Measurements from ENCODE around the gene NKPD1.
A peak's percentile ranks its signal among the peaks of the same experiment; 100 is the strongest.
"Not testable (repeated sequence)": the region's sequence is repeated elsewhere in the genome, so short reads cannot be mapped to it uniquely, and the experiment has no call there.

Gene NKPD1

DNA sequence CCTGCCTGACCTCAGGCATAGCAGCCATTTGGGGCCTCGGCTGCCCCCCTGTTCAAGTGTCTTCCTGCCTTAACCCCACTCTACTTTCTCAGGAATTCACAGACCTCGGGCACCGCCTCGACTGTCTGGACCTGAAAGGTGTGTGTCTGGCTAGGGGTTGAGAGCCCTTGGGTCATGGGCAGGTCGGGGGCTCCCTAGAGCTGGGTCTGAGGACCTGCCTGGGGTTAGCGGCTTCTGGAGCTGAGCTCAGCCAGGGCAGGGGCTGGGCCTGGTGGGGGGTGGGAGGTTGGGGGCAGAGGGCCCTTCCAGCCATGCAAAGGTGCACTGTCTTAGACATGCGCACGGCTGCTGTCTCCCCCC lies 20.7 kb downstream of the NKPD1 start:
- DNase-seq (ENCODE audit: low read depth in 4 of 4, low spot score in 1 of 4), result no peak

DNA sequence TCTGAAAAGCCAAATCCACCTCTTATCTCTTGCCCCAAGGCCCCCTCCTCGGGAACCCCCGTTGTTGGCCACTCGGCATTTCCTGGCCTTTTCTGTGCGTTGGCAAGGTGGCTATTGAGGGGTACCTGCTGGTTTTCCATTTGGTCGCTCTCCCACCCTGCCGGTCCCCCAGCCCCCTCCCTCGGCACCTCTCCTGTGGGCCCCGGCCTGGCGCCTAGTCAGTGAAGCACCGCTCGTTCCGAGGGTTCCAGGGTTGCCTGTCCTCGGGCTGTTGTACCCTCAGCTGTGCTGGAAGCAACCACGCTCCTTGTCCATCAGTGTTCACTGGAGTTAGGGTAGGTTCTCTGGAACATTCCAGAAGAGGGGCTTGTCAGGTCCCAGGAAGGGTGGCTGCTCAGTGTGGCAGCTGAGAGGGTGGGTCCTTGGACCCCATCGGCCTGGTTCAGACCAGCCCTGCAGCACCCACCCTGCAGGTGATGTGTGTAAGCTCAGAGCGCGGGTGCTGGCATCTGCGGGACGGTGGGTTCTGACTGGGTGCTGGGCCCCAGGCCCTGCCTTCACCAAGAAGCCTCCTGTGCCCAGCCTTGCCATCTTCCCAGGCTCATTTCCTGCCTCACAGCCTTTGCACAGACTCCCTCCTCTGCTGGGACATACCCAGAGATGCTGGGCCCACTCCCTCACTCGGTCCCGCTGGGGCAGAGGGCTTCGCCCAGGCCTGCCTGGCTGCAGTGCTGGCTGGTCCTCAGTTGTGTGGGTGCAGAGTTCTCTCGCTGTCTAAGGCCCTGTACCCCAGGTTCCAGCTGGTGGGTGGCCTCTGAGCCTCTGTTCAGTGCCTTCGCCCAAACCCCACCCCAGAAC lies 21.3 kb downstream of the NKPD1 start:
- DNase-seq (ENCODE audit: low read depth in 4 of 4, low spot score in 1 of 4), result no peak

DNA sequence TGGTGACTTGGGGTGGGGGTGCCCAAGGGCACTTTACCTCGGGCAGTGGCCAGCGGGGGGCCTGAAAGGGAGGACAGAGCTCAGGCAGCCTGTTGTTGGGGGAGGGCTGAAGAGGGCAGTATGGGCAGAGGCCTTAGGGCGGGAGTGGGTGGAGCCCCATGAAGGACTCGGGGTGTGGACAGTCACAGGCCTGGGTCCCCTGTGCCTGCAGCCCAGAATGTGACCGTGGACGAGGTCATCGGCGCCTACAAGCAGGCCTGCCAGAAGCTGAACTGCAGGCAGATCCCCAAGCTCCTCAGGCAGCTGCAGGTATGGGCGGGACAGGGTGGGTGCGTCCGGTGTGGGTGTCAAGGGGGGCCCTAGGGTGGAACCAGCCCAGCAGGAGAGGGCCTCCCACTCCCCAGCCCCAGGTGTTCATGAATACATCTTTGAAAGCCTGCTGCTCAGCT lies 22.5 kb downstream of the NKPD1 start:
- no peak for DNase-seq (ENCODE audit: low read depth in 4 of 4, low spot score in 1 of 4)

DNA sequence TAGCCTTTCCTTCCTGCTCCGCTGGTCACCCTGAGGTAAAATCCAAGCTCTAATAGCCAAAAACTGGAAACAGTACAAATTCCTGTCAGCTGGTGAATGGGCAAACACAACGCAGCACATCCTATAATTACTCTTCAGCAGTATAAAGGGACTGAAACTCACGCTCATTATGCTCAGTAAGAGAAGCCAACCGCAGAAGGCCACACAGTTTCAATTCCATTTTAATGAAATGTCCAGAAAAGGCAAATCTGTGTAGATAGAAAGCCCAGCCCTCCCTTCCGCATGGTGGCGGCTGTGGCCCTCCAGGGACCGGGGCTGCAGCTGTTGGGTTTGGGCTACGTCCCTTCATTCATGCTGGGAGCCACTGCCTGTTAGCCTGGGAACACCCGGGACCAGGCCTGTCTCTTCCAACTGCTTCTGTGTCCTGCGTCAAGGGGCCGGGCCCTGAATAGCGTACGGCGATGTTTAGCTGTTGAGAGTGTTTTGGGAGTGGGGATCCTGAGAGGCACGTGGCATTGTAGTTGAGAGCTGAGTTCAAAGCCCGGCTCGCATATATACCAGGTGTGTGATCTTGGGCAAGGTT lies 23.5 kb downstream of the NKPD1 start:
- DNase-seq (ENCODE audit: low read depth in 4 of 4, low spot score in 1 of 4), result no peak

DNA sequence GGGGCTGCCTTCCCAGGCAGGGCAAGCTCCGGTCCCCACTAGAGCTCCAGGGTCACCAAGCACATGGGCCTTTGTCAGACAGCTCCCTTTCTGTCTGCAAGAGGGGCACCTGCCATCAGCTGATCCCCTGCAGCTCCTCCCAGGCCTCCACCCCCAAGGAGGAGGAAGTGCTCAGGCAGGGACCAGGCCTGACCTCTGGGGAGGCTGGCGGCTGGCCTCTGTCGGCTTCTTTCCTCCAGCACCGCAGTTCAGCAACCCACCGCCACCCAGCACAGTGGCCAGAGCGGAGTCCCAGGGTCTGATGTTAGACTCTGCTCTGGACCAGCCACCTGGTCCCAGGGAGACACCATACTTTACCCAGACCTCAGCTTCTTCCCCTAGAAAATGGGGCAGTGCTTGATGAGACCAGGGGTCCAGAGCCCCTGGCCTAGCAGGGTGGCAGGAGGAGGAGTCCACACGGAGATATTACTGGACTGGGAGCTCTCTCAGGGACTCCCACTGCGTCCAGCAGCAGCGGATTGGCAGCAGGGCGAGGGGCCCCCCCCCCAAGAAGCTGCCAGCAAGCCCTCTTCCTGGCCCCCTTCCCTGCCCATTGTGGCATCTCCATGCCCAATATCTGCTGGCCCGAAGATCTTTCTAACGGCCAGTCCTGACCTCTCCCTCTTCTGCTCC lies 24.1 kb downstream of the NKPD1 start:
- DNase-seq (ENCODE audit: low read depth in 4 of 4, low spot score in 1 of 4), result no peak

DNA sequence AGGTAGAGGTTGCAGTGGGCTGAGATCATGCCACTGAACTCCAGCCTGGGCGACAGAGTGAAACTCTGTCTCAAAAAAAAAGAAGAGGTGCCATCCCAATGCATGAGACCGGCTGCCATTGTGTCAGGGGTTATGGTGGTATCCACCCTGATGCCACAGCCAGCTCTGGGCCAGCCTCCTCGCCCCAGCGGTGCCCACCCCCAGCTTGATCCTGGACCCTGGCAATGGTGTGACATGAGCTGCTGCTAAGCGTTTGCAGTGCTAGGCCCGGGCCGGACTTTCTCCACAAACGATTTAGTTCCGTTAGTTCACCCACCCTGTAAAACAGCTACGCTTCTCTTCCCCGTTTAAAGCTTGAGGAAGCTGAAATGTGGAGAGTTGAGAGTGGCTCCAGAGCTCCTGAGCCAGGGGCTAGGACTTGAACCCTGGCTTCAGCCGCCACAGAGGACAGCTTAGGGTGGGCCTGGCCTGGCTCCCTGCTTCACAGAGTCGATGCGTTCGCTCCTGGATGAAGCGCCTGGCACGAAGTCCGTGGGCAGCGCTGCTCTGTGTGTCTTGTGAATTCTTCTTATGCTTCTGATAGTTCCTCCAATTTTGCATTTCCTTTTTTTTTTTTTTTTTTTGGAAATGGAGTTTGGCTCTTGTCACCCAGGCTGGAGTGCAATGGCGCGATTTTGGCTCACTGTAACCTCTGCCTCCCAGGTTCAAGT lies 25.5 kb downstream of the NKPD1 start:
- no peak for DNase-seq (ENCODE audit: low read depth in 4 of 4, low spot score in 1 of 4)

DNA sequence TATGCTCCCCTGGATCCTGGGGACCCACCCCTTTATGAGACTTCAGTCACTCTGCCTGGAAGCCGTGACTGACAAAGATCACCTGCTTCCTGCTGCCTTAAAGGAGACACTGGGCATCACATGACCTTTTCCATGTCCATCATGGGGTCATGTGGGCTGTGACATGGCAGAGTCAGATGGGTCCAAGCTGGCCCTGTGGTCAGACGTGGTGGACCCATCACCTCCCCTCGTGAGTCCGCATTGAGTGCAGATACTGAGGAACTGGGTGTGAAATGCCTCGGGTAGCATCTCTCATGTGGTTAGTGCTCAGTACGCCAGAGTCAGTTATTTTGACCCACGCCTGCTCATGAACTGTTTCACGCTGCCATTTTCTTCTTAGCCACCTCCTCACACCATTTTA lies 27.1 kb downstream of the NKPD1 start:
- DNase-seq (ENCODE audit: low read depth in 4 of 4, low spot score in 1 of 4), result no peak

DNA sequence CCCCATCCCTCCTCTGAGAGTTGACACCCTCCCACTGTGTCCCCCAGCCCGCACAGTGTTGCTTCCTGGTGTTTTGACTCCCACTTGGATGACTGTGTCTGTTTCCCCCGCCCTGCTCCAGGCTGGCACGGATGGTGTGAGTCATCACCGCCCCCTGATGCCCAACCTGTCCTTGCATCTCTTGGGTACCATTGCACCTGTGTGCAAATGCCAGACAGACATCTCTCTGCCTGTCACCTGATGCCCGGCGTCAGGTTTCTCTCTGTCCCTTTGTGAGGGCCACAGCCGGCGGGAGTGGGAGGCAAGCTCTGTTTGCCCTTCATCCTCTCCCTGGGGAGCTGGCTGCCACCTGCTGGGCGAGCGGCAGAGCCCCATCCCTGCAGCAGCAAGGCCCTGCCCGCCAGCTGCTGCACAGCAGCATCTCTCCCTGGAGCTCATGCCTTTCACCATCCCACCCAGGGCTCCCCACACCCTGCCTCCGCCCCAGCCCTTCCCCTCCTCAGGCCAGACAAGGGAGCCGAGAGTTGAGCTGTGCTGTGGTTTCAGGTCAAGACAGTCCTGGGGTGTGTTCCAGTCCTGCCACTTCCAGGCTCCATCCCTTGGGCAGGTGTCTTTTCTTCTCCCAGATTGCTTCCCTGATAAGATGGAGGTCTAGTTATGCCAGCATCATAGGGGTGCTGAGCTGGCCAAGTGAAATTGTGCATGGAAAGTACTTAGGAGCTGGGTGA lies 29.7 kb downstream of the NKPD1 start:
- no peak for DNase-seq (ENCODE audit: low read depth in 4 of 4, low spot score in 1 of 4)

DNA sequence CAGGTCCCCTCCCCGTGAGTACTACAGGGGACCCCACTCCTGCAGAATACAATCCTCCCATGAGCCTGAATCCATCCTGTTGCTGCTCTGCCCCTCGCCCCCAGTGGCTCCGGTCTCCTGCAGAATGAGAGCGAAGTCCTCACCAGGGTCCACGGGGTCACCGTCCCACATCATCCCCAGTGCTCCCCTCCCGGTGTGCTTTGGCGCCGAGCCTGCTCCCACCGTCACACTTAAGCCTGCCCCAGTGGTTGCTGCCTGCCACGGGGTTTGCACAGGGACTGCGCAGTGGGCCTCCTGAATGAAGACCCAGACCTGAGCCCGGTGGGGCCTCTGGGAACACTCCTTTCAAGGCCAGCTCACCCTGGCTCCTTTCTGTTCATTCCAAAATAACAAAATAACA lies 30.5 kb downstream of the NKPD1 start:
- DNase-seq (ENCODE audit: low read depth in 4 of 4, low spot score in 1 of 4), result no peak

DNA sequence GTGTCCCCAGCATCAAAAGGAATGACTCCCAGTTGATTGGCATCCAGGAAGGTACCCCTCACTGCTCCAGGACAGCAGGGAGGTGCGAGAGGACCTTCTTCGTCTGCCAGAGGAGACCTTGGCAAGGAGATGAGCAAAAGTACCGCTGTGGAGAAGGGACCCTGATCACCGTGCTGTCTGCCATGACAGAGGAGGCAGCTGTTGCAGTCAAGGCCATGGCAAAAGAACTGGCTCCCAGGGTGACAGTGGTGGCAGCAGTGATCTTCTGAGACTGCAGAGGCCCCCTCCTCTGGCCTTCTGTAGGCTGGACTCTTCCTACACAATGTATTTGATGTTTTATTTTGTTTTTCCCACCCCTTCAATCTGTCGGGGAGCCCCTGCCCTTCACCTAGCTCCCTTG lies 32.0 kb downstream of the NKPD1 start:
- no peak for DNase-seq (ENCODE audit: low read depth in 4 of 4, low spot score in 1 of 4)

DNA sequence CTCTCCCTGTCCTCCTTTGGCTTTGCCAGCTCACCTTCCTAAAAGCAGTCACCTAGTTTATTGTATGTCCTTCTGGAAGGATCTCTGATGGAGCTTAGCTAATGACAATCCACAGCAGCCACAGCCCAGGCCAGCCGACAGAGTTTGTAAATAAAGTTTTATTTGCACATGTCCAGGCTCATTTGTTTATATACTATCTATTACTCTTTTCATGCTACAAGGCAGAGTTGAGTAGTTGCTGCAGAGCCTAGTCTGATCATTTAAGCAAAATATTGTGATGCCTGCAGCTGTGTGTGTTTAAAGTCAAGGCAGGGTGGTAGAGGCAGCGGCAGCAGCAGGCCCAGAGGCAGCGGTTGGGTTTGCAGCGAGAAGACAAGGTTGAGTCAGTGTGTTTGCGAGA lies 32.6 kb downstream of the NKPD1 start:
- DNase-seq (ENCODE audit: low read depth in 4 of 4, low spot score in 1 of 4), result no peak

DNA sequence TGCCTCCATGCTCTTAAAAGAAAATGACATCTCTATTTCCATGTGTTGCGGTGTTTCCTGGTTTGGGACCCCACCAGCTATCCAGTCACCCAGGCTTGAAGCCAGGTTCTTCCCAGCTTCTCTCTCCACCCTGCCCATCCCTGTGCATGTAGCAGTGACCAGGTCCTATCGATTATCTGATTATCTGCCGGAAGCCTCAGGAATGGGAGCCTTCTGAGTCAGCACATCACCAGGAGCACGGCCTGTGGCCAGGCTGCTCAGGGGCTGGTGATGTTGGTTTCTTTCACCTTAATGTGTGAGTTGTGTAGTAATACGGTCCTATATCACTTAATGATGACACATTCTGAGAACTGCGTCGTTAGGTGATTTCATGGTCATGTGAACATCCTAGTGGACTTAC lies 34.1 kb downstream of the NKPD1 start:
- no peak for DNase-seq (ENCODE audit: low read depth in 4 of 4, low spot score in 1 of 4)

DNA sequence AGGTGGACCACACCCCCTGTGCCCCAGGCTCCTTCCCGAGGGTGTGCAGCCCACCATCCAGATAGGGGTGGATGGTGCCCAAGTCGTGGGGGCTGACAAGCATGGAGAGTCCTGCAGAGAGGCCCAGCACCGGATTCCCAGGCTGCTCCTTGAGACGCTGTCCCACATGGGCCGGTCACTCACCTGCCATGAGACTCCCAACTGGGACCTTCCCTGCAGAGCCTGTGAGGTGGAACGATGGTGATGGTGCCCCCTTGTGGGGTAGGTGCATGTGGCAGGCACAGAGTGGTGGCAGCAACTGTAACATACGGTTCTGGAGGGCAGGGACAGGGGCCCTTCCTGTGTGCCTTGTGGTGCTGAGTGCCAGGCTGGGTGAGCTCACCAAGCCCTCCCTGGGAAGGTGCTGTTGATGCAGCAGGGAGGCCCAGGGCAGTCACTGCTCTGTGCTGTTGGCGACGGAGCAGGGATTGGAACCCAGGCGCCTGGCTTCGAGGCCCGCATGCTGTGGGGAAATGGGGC lies 34.7 kb downstream of the NKPD1 start:
- peak; percentile 31 to 63 (median 54) for DNase-seq (ENCODE audit: low read depth in 4 of 4, low spot score in 1 of 4)

DNA sequence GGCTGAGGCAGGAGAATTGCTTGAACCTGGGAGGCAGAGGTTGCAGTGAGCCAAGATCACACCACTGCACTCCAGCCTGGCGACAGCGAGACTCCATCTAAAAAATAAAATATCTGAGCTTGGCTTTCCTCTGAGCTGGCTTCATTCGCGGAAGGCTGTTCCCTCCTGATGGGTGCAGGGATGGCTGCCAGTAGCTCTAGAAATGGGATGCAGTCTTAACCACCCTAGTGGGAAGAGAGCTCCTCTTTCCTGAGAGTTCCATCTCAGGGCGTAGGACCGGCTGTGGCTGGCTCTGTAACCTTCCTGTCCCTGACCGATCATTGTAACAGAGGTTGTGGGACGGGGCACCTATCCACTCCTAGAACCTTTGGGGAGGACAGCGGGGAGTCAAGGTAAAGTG lies 35.4 kb downstream of the NKPD1 start:
- no peak for DNase-seq (ENCODE audit: low read depth in 4 of 4, low spot score in 1 of 4)

DNA sequence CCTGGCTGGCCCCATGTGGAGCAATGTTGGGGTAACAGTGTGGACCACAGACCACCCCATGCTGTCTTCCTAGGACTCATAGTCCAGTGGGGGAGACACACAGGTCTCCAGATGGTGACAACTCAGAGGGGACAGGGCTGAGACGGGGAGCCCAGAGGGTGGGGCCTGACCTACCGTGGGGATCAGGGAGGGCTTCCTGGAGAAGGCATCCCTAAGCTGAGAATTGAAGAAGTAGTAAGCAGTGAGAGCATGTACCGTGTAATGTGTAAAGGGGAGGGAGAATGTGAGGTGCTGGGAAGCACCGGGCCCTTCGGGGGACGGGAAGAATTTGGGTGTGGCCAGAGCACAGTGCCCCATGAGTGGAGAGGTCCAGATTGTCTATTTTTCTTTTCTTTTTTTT lies 36.8 kb downstream of the NKPD1 start:
- DNase-seq (ENCODE audit: low read depth in 4 of 4, low spot score in 1 of 4), result no peak

DNA sequence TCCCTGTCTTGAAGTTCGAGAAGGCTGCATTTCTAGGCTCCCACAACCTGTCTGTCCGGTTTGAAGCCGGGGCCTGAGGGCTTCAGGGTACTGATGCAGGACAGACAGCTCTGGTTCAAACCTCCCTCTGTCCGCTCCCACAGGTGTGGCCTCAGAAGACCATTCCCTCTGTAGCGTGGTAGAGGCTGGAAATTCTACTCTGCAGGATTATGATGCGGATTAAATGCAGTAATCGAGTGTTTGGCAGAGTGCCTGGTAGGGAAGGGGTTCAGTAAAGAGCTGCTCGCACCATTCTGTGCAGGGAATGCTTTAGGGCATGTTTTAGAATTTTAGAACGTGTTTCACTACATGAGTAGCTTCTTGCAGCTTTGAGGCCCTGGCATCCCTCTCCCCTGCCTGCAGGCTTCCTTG lies 37.3 kb downstream of the NKPD1 start:
- DNase-seq (ENCODE audit: low read depth in 4 of 4, low spot score in 1 of 4), result no peak

DNA sequence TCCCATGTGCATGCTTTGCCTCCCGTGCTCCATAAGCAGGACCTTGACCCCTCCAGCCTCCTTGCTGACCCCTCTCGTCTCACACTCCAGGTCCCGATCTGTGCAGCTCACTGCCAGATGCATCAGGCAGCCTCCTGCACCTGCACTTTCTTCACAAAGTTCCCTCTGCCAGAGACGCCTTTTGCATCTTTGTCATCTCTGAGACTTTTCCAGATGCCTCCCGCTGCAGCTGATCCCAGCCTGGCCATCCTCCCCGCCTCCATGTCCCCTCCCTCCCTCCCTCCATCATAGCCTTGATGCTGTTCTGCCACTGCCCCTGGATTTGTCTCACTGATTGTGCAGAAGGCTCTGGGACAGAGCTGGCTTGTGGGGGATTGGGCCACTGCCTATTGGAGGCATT lies 38.0 kb downstream of the NKPD1 start:
- no peak for DNase-seq (ENCODE audit: low read depth in 4 of 4, low spot score in 1 of 4)

DNA sequence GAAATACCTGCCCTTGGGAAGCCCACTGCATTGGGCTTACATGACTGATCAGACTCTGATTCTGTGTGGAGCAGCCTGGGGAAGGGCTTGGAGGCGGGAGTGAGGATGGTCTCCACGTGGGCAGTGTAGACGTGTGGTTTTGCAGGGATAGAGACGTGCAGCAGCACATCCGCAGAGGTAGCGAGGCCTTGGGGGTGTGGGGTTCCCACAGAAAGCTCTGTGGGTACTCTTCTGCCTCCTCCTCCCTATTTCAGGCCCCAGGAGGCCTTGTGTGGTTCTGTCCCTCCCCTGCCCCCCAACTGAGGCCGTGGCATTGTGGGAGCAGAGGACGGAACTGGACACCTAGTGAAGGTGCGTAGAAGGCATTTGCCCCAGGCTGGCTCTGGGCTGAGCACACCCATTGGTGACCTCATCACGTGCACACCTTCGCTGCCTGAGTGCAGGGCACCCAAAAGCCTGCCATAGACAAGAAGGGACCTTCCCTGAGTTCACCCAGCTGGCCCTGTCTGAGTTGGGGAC lies 38.9 kb downstream of the NKPD1 start:
- no peak for DNase-seq (ENCODE audit: low read depth in 4 of 4, low spot score in 1 of 4)

DNA sequence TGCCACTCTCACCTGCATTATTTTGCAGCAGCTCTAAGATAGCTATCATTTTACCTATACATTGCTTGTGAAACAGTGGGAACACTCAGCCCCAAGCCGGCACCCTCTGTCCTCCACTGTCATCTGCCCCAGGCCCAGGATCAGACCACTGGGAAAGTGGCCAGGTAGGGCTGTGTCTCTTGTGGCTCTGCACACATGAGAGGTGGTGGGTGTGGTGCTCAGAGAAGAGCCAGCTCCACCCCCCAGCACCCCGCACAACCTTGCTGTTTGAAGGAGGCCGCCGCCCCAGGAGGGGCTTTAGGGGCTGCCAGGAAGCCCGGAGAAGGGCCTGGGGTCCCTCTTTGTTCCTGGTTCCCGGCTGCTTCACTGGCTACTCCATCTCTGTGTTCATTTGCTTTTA lies 41.2 kb downstream of the NKPD1 start:
- no peak for DNase-seq (ENCODE audit: low read depth in 4 of 4, low spot score in 1 of 4)

DNA sequence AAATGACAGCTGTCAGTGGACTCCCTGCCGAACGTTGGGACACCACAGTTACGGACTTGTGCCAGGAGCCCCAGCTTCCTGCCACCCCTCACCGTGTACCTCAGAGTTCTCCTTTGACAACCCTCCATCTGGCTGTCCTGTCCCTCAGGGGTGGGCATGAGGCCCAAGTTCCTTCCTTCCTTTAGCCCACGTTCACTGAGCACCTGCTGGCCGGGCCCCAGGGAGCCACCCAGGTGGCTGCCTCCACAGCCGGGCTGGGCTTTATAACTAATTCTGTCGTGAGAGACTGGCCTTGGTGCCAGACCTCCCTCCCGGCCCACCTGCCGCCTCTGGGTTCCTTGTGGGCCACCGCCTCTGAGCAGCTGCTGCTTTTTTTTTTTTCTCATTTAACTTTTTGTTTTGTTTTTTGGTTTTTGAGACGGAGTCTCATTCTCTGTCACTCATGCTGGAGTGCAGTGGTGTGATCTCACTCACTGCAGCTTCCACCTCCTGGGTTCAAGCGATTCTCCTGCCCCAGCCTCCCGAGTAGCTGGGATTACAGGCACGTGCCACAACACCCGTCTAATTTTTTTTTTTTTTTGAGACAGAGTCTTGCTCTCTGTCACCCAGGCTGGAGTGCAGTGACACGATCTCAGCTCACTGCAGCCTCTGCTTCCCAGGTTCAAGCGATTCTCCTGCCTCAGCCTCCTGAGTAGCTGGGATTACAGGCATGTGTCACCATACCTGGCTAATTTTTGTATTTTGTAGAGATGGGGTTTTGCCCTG lies 42.0 kb downstream of the NKPD1 start:
- not testable (repeated sequence) for DNase-seq (ENCODE audit: low read depth in 4 of 4, low spot score in 1 of 4)
